Measurements from ENCODE around the gene PTPRM.

DNA sequence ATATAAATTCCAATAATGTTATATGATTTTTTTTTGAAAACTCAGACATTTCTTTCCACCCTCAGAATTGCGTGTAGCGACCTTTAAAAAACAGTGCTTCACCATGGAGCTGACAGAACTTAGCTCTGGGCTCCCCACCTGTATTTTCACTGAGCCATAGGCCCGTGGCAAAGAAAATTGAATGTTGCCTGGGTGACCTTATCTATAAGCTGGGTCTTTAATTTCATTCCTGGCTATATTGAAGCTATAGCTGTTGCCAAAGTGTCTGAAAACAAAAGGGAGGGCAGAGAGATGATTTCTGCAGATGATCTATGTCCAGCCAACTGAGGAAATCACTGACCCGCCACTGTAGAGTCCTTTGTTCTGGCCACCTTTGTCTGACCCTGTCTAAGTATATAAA lies 411.7 kb downstream of the PTPRM start:
- TF ChIP-seq CTCF (IDR thresholded peaks at IDR 0.05) (no peak), GATA2 (CRISPR knock-in tag; IDR thresholded peaks at IDR 0.05) (peak; percentile 67; the same call in 1 of the 2 replicates)
